ENCODE results near the gene DNASE1L1. TPM values are rescaled to one million over a fixed set of nuclear protein-coding genes. Genes with fewer than 3 reads are reported as not detected.

Gene DNASE1L1
- total and polyA plus RNA-seq, 8 donors: 12.5 to 48.7 (median 17.1) TPM

DNA sequence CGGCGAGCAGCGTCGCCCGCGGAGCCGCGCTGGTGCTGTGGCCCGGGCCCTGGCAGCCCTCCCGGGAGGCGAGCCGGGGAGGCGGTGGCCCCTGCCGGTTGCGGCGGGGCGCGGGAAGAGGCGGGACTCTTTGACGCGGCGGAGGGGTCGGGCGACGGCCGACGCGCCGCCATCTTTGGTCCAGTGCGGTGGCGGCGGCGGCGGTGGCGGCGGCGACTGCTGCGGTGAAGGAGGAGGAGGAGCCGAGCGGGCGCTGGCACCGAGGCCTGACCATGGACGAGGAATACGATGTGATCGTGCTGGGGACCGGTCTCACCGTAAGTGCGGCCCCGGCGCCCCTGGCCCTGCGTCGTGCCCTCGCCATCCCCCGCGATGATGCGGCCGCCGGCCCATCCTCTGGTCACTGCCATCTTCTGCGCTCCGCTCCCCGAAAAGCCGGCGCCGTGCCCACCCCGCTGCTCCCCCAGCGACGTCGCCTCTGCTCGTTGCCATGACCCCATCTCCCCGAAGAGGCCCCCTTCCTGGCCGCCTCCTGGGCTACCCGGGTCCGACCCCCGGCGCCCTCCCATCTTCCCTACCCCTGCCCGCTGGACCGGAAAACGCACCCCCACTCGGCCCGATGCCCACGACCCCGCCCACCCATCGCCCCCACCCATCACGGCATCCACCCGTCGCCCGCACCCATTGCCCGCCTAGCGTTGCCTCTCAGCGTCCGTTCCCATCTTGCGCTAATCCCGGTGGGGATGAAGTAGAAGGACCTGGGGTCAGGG lies 28.1 kb upstream of the DNASE1L1 start, which contains the start of gene GDI1:
GDI1 (plus strand) TSS at position 172 of the 770 bp plus-strand sequence; CDS start at position 273, 101 bp downstream.
- intact Hi-C loops (cut with DNase I; ENCODE audit: low total_unique reads): no loop called here
- Histone ChIP-seq H3K27ac (peak within 1 kb of the TSS; percentile 81 to 95 (median 87)), H3K9me3 (peaks cover 0 to 3% (median 0%) of the 10 kb centered on the region in 4 donors), H3K36me3 (peaks cover 2 to 77% (median 59%) of the 10 kb centered on the region in 4 donors), H3K4me1 (peaks cover 0 to 40% (median 18%) of the 10 kb centered on the region in 4 donors), H3K4me3 (peak within 1 kb of the TSS; percentile 70 to 88 (median 76)), H3K27me3 (no peaks in the 10 kb centered on the region)
- DNase-seq: peak; percentile 43 to 78
- 0 to 39% (median 1%) methylated on average over 3 to 57 of the region's 93 CpGs for WGBS, 5 donors
- TF ChIP-seq EP300 (IDR thresholded peaks at IDR 0.05) (no peak), POLR2AphosphoS5 (IDR thresholded peaks at IDR 0.05) (peak in 2 of 3 donors; percentile 26 to 39)
- TF ChIP-seq, protein P1, sequence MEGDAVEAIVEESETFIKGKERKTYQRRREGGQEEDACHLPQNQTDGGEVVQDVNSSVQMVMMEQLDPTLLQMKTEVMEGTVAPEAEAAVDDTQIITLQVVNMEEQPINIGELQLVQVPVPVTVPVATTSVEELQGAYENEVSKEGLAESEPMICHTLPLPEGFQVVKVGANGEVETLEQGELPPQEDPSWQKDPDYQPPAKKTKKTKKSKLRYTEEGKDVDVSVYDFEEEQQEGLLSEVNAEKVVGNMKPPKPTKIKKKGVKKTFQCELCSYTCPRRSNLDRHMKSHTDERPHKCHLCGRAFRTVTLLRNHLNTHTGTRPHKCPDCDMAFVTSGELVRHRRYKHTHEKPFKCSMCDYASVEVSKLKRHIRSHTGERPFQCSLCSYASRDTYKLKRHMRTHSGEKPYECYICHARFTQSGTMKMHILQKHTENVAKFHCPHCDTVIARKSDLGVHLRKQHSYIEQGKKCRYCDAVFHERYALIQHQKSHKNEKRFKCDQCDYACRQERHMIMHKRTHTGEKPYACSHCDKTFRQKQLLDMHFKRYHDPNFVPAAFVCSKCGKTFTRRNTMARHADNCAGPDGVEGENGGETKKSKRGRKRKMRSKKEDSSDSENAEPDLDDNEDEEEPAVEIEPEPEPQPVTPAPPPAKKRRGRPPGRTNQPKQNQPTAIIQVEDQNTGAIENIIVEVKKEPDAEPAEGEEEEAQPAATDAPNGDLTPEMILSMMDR (IDR thresholded peaks at IDR 0.05): no peak

GRCh38 chrX:154436374-154436982 lies 27.4 kb upstream of the DNASE1L1 start:
- Histone ChIP-seq H3K36me3 (peaks cover 4 to 73% (median 58%) of the 10 kb centered on the region in 4 donors), H3K27ac (peak overlapping the region; percentile 81 to 95 (median 87)), H3K9me3 (peaks cover 0 to 3% (median 0%) of the 10 kb centered on the region in 4 donors), H3K4me1 (peaks cover 0 to 47% (median 19%) of the 10 kb centered on the region in 4 donors), H3K4me3 (peak overlapping the region; percentile 70 to 88 (median 76)), H3K27me3 (no peaks in the 10 kb centered on the region)
- DNase-seq: peak in 1 of 2 donors; percentile 71
- TF ChIP-seq EP300 (IDR thresholded peaks at IDR 0.05): no peak
- TF ChIP-seq, protein P1 (IDR thresholded peaks at IDR 0.05): no peak
- no peak for TF ChIP-seq POLR2A (IDR thresholded peaks at IDR 0.05)
- no peak for TF ChIP-seq POLR2AphosphoS5 (IDR thresholded peaks at IDR 0.05)
- 7 to 43% (median 34%) methylated on average over 9 to 41 of the region's 78 CpGs for WGBS, 5 donors
- intact Hi-C loops (cut with DNase I; ENCODE audit: low total_unique reads): no loop called here

GRCh38 chrX:154435171-154435733 lies 26.2 kb upstream of the DNASE1L1 start:
- Histone ChIP-seq H3K4me3 (no peak overlapping the region), H3K27me3 (no peaks in the 10 kb centered on the region), H3K4me1 (peaks cover 0 to 54% (median 24%) of the 10 kb centered on the region in 4 donors), H3K36me3 (peaks cover 4 to 60% (median 47%) of the 10 kb centered on the region in 4 donors), H3K9me3 (peaks cover 0 to 3% (median 0%) of the 10 kb centered on the region in 4 donors), H3K27ac (no peak overlapping the region)
- WGBS, 5 donors: 90 to 97% (median 92%) methylated on average over 13 to 19 of the region's 19 CpGs
- TF ChIP-seq, protein P1 (IDR thresholded peaks at IDR 0.05): no peak
- no peak for TF ChIP-seq POLR2A (IDR thresholded peaks at IDR 0.05)
- TF ChIP-seq POLR2AphosphoS5 (IDR thresholded peaks at IDR 0.05): no peak
- TF ChIP-seq EP300 (IDR thresholded peaks at IDR 0.05): no peak
- intact Hi-C loops (cut with DNase I; ENCODE audit: low total_unique reads): no loop called here
- no peak for DNase-seq

Data from stomach (tissue), 9 donors.